HG03520 (cell line): Measurements from ENCODE around the gene PRKN.

Source experiments
- ATAC-seq: cut with Tn5 transposase; IDR thresholded peaks from one replicate; pipeline ENCODE4 v1.9.1; 2021; ENCODE audit warnings: mild to moderate bottlenecking, moderate library complexity; ENCODE audit not compliant: unreplicated experiment

The PRKN gene

DNA sequence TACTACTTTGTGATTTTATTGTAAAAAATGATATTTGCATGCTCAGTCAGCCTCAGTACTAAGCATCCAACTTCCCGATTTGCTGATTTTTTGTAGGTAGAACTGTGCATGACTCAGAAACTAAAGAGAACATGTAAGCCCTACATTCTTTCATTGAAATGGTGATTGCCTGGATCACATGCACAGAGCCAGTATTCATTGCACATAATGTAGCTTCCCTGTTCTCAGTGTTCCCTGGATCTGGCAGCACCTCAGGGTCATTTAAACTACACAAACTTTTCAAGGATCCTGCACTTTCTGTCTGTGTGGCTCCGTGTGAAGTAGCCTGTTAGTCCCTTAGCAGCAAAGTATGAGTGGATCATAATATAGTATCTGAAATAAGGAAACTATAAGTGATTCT is 1030.8 kb downstream of the PRKN start:
- no peak for ATAC-seq

GRCh38 chr6:161694995-161695394 is 1032.6 kb downstream of the PRKN start:
- ATAC-seq: no peak

DNA sequence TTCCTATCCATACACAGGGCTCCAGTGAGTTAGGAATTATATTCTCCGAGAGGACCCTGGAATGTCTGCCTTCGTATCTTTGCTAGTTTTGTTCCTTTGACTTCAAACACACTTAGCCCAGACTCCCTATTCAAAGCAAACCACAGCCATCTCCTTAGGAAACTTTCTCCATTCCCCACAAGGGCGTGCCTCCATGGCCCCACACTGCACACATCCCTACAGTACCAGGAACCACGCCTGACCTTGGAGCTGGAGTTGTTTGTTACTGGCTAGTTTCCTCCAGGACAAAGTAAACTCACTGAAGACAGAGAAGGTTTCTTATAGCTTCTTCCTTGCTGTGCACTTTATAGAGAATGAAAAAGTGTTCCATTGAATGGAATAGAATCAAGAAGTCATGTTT is 1040.9 kb downstream of the PRKN start:
- no peak for ATAC-seq

GRCh38 chr6:161684731-161685475 is 1042.7 kb downstream of the PRKN start:
- ATAC-seq: no peak

- ATAC-seq: no peak
Measured at GRCh38 chr6:161683400-161683799, 1044.2 kb downstream of the PRKN start.

DNA sequence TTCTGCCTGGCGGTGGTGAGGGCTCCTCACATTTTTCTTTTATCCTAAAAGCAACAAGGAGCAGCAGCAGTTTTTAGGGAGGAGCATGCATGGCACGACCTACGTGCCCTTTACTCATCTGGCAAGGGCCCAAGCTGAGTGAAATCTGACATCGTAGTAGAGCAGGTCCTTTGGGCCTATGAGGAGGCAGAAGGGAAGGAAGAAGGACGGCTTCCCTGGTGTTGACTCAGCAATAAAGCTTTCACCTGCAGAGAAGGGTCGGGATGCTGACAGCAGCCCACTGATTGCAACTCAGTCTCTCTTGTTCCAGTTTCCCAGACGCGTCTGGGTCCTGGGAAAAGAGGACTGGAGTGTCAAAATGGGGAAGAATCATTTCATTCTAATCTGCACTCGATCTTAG is 1044.6 kb downstream of the PRKN start:
- no peak for ATAC-seq

DNA sequence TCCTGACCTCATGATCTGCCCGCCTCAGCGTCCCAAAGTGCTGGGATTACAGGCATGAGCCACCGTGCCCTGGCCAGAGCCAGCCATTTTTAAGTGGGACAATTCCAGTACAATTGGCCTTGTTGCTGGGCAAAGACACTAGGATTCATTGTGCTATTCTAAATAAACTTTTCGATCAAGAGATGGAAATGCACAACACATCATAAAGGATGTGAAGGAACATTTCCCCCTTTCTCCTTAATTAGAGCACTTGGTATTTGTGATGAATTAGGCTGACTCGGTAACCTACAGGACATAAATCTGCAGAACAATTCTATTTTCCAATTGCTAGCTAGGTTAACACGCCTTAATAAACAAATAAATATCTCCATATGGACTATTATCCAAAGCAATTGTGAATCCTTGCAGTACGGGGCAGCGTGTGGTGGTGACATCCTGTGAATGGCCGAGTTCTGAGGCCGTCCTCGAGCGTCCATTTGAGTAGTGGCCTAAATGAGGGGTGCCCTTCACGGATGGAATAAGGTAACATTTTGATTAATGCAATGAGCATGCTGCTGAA is 1047.5 kb downstream of the PRKN start:
- no peak for ATAC-seq

GRCh38 chr6:161677188-161677587 is 1050.4 kb downstream of the PRKN start:
- ATAC-seq: no peak

DNA sequence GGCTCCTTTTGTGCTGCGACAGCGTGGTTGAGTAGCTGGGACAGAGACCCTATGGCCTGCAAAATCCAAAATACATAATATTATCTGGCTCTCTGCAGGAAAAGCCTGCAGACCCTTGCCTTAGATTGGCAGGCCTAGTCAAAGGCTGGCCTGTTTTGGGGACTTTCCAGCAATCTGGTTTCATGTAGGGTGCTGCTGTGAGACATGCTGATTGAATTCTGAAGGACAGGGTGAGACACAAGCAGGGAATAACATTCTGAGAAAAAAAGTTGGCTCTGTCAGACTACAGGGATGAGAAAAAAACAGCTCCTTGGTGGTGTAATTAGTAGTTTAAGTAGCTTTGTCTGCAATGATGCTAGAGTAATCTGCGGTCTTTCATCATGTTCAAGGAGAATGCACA is 1051.0 kb downstream of the PRKN start:
- ATAC-seq: no peak

DNA sequence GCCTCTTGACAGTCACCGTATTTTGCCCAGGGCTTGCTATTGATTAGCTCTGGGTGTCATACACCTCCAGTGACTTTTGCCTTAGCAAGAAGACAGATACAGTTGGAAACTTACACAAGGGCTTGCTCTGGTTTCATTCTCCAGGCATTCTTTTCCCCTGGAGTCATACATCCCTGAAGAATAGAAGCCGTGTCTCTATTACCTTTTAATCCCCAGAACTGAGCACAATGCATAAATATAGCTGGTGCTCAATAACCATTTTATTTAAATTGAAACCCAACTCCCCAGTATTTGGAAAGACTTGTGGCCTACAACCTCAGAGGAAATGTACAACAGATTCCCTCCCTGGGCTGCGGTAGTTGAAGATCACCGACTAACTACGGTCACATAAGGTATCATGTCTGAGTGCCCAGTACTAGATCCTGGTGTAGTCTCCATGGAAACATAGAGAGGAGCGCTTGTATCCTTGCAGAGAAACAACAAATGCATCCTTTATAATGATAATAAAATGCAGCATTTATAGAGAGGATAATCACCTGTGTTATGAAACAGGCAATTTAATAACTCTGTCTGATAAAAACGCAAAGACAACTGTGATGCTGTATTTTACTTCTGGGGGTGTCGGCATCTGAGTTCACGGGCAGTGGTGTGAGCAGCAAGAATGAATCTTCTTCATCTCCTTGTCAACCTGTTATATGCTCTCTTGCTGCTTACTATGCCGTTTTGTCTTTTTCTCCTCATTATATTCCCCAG is 1052.5 kb downstream of the PRKN start:
- ATAC-seq: no peak

- ATAC-seq: no peak
Measured at GRCh38 chr6:161673026-161673425, 1054.5 kb downstream of the PRKN start.

GRCh38 chr6:161671117-161671516 is 1056.4 kb downstream of the PRKN start:
- ATAC-seq: no peak

DNA sequence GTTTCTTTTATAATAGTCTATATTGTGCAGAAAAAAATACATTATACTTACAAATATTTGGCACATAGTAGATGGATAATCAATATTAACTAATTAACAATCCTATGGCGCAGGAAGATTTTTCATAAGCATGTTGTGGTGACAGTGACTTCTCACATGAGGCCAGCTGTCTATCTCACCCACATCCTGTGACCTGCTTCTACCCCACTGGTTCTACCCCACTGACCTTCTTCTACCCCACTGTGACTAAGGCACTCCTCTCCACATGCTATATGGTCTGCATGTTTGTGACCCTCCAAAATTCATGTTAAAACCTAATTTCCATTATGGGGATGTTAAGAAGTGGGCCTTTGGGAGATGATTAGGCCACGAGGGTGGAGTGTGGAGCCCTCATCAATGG is 1058.9 kb downstream of the PRKN start:
- ATAC-seq: no peak

DNA sequence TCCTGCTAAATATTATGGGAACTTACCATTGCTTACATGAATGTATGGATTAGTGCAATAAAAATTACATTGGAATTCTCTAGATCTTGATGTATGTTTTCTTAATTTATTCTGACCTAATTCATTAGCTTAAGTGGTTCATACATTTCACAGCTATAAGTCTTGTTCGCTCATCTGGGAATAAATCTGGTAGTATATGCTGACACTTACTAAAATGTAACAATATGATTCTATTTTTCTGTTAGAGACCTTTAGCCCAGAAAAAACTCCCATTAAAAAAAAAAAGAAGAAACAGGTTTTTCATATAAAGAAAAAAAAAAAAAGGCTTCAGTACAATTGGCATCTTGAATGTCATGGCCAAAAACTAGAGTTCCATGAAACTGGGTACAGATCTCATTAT is 1059.6 kb downstream of the PRKN start:
- ATAC-seq: no peak

- no peak for ATAC-seq
Measured at GRCh38 chr6:161663682-161664081, 1063.9 kb downstream of the PRKN start.

- no peak for ATAC-seq
Measured at GRCh38 chr6:161660666-161661571, 1066.6 kb downstream of the PRKN start.

- no peak for ATAC-seq
Measured at GRCh38 chr6:161658211-161658610, 1069.4 kb downstream of the PRKN start.

GRCh38 chr6:161654209-161654608 is 1073.4 kb downstream of the PRKN start:
- ATAC-seq: no peak

DNA sequence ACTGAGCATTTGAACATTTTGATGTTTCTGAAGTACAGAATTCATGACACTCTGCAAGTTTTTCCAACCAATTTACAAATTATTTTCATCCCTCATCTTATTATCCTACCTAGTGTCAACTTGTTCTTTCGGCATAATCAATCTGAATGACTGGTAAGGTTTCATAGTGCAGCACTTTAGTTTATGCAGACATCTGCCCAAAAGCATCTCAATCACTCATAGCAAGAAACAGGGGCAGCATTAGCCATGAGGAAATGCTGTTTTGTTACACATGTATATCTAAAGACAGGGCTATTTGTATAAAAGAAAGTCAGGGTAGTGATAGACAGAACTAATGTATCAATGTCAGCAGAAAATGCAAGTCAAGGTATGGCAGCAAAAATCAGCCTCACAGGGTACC is 1075.6 kb downstream of the PRKN start:
- no peak for ATAC-seq

DNA sequence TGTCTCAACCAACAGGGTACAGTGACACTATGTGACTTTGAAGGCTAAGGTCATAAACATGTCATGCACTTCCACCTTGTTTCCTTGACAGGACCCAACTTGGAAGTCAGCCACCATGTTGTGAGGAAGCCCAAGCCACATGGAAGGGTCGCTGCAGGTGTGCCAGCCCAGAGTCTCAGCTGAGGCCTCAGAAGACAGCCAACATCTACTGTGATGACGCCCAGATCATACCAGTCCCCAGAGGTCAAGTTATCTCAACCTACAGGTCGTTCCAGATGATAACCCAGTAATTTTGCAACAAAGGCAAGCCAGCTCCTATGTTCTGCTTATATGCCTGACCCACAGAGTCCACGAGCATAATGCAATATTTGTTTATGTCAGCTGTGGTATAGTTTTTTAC is 1077.7 kb downstream of the PRKN start:
- ATAC-seq: no peak

DNA sequence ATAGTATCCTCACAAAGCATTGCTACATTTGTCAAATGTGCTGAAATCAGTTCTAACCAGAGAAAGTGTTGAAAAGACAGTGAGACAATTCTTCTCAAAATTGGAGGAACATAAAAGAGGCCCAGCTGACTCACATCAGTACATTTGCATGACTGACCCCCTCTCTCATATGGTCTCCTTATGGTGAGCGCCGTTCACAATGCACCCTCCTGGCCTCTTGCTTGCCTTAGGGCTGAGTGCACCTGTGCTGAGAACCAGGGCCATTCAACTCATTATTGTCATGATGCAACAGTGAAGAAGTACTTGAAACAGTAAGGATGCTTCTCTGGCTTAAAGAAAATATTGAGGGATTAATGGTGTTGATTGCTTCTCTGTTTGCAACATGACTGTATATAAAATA is 1078.5 kb downstream of the PRKN start:
- no peak for ATAC-seq
